ENCODE measurements around the gene PLCXD3. TPM values are rescaled to one million over a fixed set of nuclear protein-coding genes. Genes with fewer than 3 reads are reported as not detected.

PLCXD3 gene
- total RNA-seq, 1 experiment from 2014 or later = 0.04 TPM

GRCh38 chr5:41374631-41375030 lies 135.8 kb downstream of the PLCXD3 start:
- ATAC-seq = no peak
- no peak for DNase-seq (ENCODE audit: low spot score)
- ChIA-PET CTCF (no interaction called here), POLR2A (no interaction called here)
- Mint-ChIP-seq H3K27me3 (ENCODE audit: low read depth) (no peaks in the 10 kb centered on the region), H3K4me3 (no peak overlapping the region), H3K4me1 (no peaks in the 10 kb centered on the region), H3K36me3 (no peaks in the 10 kb centered on the region), H3K9me3 (no peaks in the 10 kb centered on the region), H3K27ac (no peak overlapping the region)
- TF ChIP-seq SOX15 (CRISPR knock-in tag; IDR thresholded peaks at IDR 0.05) (no peak), PRRX2 (CRISPR knock-in tag; IDR thresholded peaks at IDR 0.05) (no peak), KAT7 (CRISPR knock-in tag; IDR thresholded peaks at IDR 0.05; ENCODE audit: borderline replicate concordance) (no peak), ZSCAN18 (CRISPR knock-in tag; IDR thresholded peaks at IDR 0.05) (no peak), NFE2L1 (CRISPR knock-in tag; IDR thresholded peaks at IDR 0.05) (no peak), FOXP1 (CRISPR knock-in tag; IDR thresholded peaks at IDR 0.05; ENCODE audit: borderline replicate concordance) (no peak), FOXK1 (CRISPR knock-in tag; IDR thresholded peaks at IDR 0.05) (no peak), ZBTB43 (CRISPR knock-in tag; IDR thresholded peaks at IDR 0.05) (no peak), ZNF423 (CRISPR knock-in tag; IDR thresholded peaks at IDR 0.05) (no peak), ZNF396 (CRISPR knock-in tag; IDR thresholded peaks at IDR 0.05; ENCODE audit: borderline replicate concordance) (no peak), TEAD4 (CRISPR knock-in tag; IDR thresholded peaks at IDR 0.05) (no peak), ETV6 (CRISPR knock-in tag; IDR thresholded peaks at IDR 0.05) (no peak), SP1 (CRISPR knock-in tag; conservative IDR thresholded peaks at IDR 0.05) (no peak), FOXJ3 (CRISPR knock-in tag; IDR thresholded peaks at IDR 0.05; ENCODE audit: borderline replicate concordance) (no peak), TP53 (CRISPR knock-in tag; IDR thresholded peaks at IDR 0.05) (no peak), ELF4 (CRISPR knock-in tag; IDR thresholded peaks at IDR 0.05; ENCODE audit: low read depth) (no peak), CTCF (IDR thresholded peaks at IDR 0.05) (no peak), JUN (CRISPR knock-in tag; IDR thresholded peaks at IDR 0.05) (no peak), OVOL2 (CRISPR knock-in tag; IDR thresholded peaks at IDR 0.05; ENCODE audit: borderline replicate concordance) (no peak)

- Mint-ChIP-seq H3K4me1 (no peaks in the 10 kb centered on the region), H3K36me3 (no peaks in the 10 kb centered on the region), H3K9me3 (no peaks in the 10 kb centered on the region), H3K4me3 (no peak overlapping the region), H3K27me3 (ENCODE audit: low read depth) (no peaks in the 10 kb centered on the region), H3K27ac (no peak overlapping the region)
- no peak for DNase-seq (ENCODE audit: low spot score)
- ATAC-seq = no peak
- POLR2A ChIA-PET = no interaction called here
- CTCF ChIA-PET = no interaction called here
- no peak for TF ChIP-seq USF2 (CRISPR knock-in tag; IDR thresholded peaks at IDR 0.05)
Measured at GRCh38 chr5:41373230-41373629, 137.2 kb downstream of the PLCXD3 start.

GRCh38 chr5:41371738-41372137 lies 138.7 kb downstream of the PLCXD3 start:
- CTCF ChIA-PET = no interaction called here
- Mint-ChIP-seq H3K27ac (no peak overlapping the region), H3K4me3 (no peak overlapping the region), H3K9me3 (no peaks in the 10 kb centered on the region), H3K36me3 (no peaks in the 10 kb centered on the region), H3K27me3 (ENCODE audit: low read depth) (no peaks in the 10 kb centered on the region), H3K4me1 (no peaks in the 10 kb centered on the region)
- POLR2A ChIA-PET = no interaction called here
- DNase-seq (ENCODE audit: low spot score) = no peak
- no peak for TF ChIP-seq NR3C1 (CRISPR knock-in tag; conservative IDR thresholded peaks at IDR 0.05; ENCODE audit: low read depth)
- no peak for TF ChIP-seq MLX (CRISPR knock-in tag; IDR thresholded peaks at IDR 0.05)
- no peak for ATAC-seq

Measured in WTC11 (cell line).